ENCODE data around the gene RNF44. TPM values are rescaled to one million over a fixed set of nuclear protein-coding genes. Genes with fewer than 3 reads are reported as not detected.

RNF44 gene
- total RNA-seq, 4 donors from 2014 or later = 11.3 to 22.2 (median 18.7) TPM

GRCh38 chr5:176535101-176535663, 2.0 kb downstream of the RNF44 start:
- intact Hi-C loops (cut with DNase I) = no loop called here
- WGBS = 38% methylated on average over 8 of the region's 11 CpGs
- TF ChIP-seq CTCF (IDR thresholded peaks at IDR 0.05) (no peak), POLR2AphosphoS5 (IDR thresholded peaks at IDR 0.05) (peak; percentile 31 to 43), EP300 (IDR thresholded peaks at IDR 0.05) (no peak), POLR2A (IDR thresholded peaks at IDR 0.05; ENCODE audit: low read depth) (no peak)

GRCh38 chr5:176534640-176535039, 2.6 kb downstream of the RNF44 start:
- Histone ChIP-seq H3K27me3 (no peaks in the 10 kb centered on the region), H3K4me3 (peak overlapping the region; percentile 89 to 99 (median 94)), H3K36me3 (peaks cover 12 to 27% (median 26%) of the 10 kb centered on the region in 4 donors), H3K4me1 (peaks cover 64 to 79% (median 74%) of the 10 kb centered on the region in 4 donors), H3K27ac (replicated peaks in 1 of 4) (peak overlapping the region; percentile 94 to 100 (median 98)), H3K9me3 (no peaks in the 10 kb centered on the region)
- DNase-seq (ENCODE audit: extremely low spot score) = no peak
- 50% methylated on average over 2 of the region's 4 CpGs for WGBS
- TF ChIP-seq EP300 (IDR thresholded peaks at IDR 0.05) = no peak
- TF ChIP-seq POLR2AphosphoS5 (IDR thresholded peaks at IDR 0.05) = no peak
- TF ChIP-seq POLR2A (IDR thresholded peaks at IDR 0.05; ENCODE audit: low read depth) = no peak
- TF ChIP-seq CTCF (IDR thresholded peaks at IDR 0.05) = no peak
- intact Hi-C loops (cut with DNase I) = no loop called here

More at GRCh38 chr5:176535101-176535663, 2.0 kb downstream of the RNF44 start:
- peak overlapping the region; percentile 89 to 99 (median 94) for H3K4me3 ChIP-seq
- H3K36me3 ChIP-seq = peaks cover 8 to 22% (median 21%) of the 10 kb centered on the region in 4 donors
- peaks cover 64 to 75% (median 74%) of the 10 kb centered on the region in 4 donors for H3K4me1 ChIP-seq
- H3K27me3 ChIP-seq = no peaks in the 10 kb centered on the region
- no peak for DNase-seq (ENCODE audit: extremely low spot score)
- peak overlapping the region; percentile 94 to 100 (median 98) for H3K27ac ChIP-seq (replicated peaks in 1 of 4)
- no peaks in the 10 kb centered on the region for H3K9me3 ChIP-seq

- intact Hi-C loops (cut with DNase I) = no loop called here
- H3K4me1 ChIP-seq = peaks cover 64 to 79% (median 74%) of the 10 kb centered on the region in 4 donors
- TF ChIP-seq POLR2AphosphoS5 (IDR thresholded peaks at IDR 0.05) = peak; percentile 10 to 15
- TF ChIP-seq EP300 (IDR thresholded peaks at IDR 0.05) = no peak
- TF ChIP-seq POLR2A (IDR thresholded peaks at IDR 0.05; ENCODE audit: low read depth) = no peak
- TF ChIP-seq CTCF (IDR thresholded peaks at IDR 0.05) = no peak
- DNase-seq (ENCODE audit: extremely low spot score) = no peak
- H3K9me3 ChIP-seq = no peaks in the 10 kb centered on the region
- H3K36me3 ChIP-seq = peaks cover 18 to 33% (median 32%) of the 10 kb centered on the region in 4 donors
- 21% methylated on average over 4 of the region's 10 CpGs for WGBS
- peak overlapping the region; percentile 94 to 100 (median 98) for H3K27ac ChIP-seq (replicated peaks in 1 of 4)
- H3K27me3 ChIP-seq = no peaks in the 10 kb centered on the region
- peak overlapping the region in 3 of 4 donors; percentile 22 to 94 (median 36) for H3K4me3 ChIP-seq
These were observed 3.1 kb downstream of the RNF44 start for GRCh38 chr5:176533894-176534611.

GRCh38 chr5:176533390-176533789, 3.8 kb downstream of the RNF44 start:
- no peaks in the 10 kb centered on the region for H3K9me3 ChIP-seq
- no peak for DNase-seq (ENCODE audit: extremely low spot score)
- WGBS = 15% methylated on average over 8 of the region's 8 CpGs

More at GRCh38 chr5:176533390-176533789, 3.8 kb downstream of the RNF44 start:
- Histone ChIP-seq H3K4me1 (peaks cover 61 to 78% (median 71%) of the 10 kb centered on the region in 4 donors), H3K27me3 (no peaks in the 10 kb centered on the region), H3K36me3 (peaks cover 25 to 40% (median 39%) of the 10 kb centered on the region in 4 donors), H3K4me3 (peak overlapping the region in 3 of 4 donors; percentile 4 to 36 (median 22)), H3K27ac (replicated peaks in 1 of 4) (peak overlapping the region; percentile 94 to 100 (median 98))
- no peak for TF ChIP-seq CTCF (IDR thresholded peaks at IDR 0.05)
- no peak for TF ChIP-seq EP300 (IDR thresholded peaks at IDR 0.05)
- no peak for TF ChIP-seq POLR2A (IDR thresholded peaks at IDR 0.05; ENCODE audit: low read depth)
- TF ChIP-seq POLR2AphosphoS5 (IDR thresholded peaks at IDR 0.05) = no peak
- intact Hi-C loops (cut with DNase I) = no loop called here
